ENCODE measurements around the gene CASKIN2. TPM values are rescaled to one million over a fixed set of nuclear protein-coding genes. Genes with fewer than 3 reads are reported as not detected.

The CASKIN2 gene
- total RNA-seq, 1 experiment from 2014 or later: 41.8 TPM

DNA sequence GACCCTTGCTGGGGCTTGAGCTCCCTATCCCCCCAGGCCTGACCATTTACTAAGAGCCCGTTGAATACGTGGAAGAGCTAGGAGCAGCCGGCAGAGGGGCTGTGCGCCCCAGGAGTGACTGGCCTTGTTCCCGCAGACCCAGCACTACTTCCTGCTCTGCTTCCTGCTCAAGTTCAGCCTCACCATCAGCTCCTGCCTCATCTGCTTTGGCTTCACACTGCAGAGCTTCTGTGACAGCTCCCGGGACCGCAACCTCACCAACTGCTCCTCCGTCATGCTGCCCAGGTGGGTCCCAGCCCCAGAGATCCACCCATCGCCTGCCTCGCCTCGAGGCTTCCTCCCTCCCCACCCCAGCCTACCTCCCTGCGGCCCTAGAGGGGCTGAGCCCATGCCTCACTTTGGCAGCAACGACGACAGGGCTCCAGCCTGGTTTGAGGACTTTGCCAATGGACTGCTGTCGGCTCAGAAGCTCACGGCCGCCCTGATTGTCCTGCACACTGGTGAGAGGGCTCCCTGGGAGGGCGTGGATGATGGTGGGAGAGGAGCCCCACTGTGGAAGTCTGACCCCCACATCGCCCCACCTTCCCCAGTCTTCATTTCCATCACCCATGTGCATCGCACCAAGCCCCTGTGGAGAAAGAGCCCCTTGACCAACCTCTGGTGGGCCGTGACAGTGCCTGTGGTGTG lies 17.2 kb downstream of the CASKIN2 start:
- Mint-ChIP-seq H3K27ac (ENCODE audit: unreplicated experiment) (no peak overlapping the region), H3K36me3 (ENCODE audit: insufficient read depth, unreplicated experiment) (peaks cover 61% of the 10 kb centered on the region), H3K9me3 (ENCODE audit: unreplicated experiment) (no peaks in the 10 kb centered on the region), H3K4me1 (ENCODE audit: low read depth, unreplicated experiment) (no peaks in the 10 kb centered on the region), H3K4me3 (ENCODE audit: unreplicated experiment) (no peak overlapping the region), H3K27me3 (ENCODE audit: insufficient read depth, unreplicated experiment) (no peaks in the 10 kb centered on the region)
- no peak for DNase-seq
- intact Hi-C loops (cut with micrococcal nuclease; ENCODE audit: unreplicated experiment): no loop called here
- POLR2A ChIA-PET: no interaction called here
- Histone ChIP-seq H3K27me3 (replicated peaks; ENCODE audit: control insufficient read depth, insufficient read depth, low read length) (no peaks in the 10 kb centered on the region), H3K36me3 (ENCODE audit: control insufficient read depth, insufficient read depth, low read length) (peaks cover 2% of the 10 kb centered on the region), H3K4me1 (no peaks in the 10 kb centered on the region), H3K9me3 (no peaks in the 10 kb centered on the region), H3K4me3 (ENCODE audit: low read depth, low read length) (no peak overlapping the region)
- BruUV-seq (replicated peaks): no TSS peak
- CTCF ChIA-PET: interaction anchor here (1.2 to 1.4 kb wide), 2 partner anchors 15 to 18 kb away, joined by 3 to 8 read pairs; partner anchors contain the start of gene TSEN54
- TF ChIP-seq, protein P1, sequence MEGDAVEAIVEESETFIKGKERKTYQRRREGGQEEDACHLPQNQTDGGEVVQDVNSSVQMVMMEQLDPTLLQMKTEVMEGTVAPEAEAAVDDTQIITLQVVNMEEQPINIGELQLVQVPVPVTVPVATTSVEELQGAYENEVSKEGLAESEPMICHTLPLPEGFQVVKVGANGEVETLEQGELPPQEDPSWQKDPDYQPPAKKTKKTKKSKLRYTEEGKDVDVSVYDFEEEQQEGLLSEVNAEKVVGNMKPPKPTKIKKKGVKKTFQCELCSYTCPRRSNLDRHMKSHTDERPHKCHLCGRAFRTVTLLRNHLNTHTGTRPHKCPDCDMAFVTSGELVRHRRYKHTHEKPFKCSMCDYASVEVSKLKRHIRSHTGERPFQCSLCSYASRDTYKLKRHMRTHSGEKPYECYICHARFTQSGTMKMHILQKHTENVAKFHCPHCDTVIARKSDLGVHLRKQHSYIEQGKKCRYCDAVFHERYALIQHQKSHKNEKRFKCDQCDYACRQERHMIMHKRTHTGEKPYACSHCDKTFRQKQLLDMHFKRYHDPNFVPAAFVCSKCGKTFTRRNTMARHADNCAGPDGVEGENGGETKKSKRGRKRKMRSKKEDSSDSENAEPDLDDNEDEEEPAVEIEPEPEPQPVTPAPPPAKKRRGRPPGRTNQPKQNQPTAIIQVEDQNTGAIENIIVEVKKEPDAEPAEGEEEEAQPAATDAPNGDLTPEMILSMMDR (IDR thresholded peaks at IDR 0.05; ENCODE audit: insufficient read depth in 1 of 2, low read depth in 1 of 2, low read length in 1 of 2, severe bottlenecking in 1 of 2, unreplicated experiment in 1 of 2): no peak

DNA sequence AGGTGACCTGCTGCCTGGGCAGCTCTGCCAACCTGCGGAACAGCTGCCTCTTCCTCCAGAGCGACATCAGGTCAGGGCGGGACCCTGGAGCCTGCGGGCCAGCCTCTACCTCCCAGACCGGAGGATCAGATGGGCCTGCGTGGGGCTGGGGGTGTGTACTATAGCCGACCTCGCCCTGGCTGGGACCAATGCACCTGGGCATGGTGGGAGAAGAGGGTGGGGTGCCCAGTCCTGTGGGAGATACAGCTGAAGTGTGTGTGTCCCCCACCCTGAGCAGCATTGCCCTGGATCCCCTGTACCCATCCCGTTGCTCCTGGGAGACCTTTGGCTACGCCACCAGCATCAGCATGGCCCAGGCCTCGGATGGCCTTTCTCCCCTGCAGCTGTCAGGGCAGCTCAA lies 19.3 kb downstream of the CASKIN2 start:
- intact Hi-C loops (cut with micrococcal nuclease; ENCODE audit: unreplicated experiment): no loop called here
- H3K9me3 Mint-ChIP-seq (ENCODE audit: unreplicated experiment): no peaks in the 10 kb centered on the region
- Histone ChIP-seq H3K36me3 (ENCODE audit: control insufficient read depth, insufficient read depth, low read length) (peaks cover 2% of the 10 kb centered on the region), H3K9me3 (no peaks in the 10 kb centered on the region), H3K27me3 (replicated peaks; ENCODE audit: control insufficient read depth, insufficient read depth, low read length) (no peaks in the 10 kb centered on the region), H3K4me3 (ENCODE audit: low read depth, low read length) (no peak overlapping the region), H3K4me1 (no peaks in the 10 kb centered on the region)
- ChIA-PET POLR2A (no interaction called here), CTCF (no interaction called here)
- TF ChIP-seq, protein P1 (IDR thresholded peaks at IDR 0.05; ENCODE audit: insufficient read depth in 1 of 2, low read depth in 1 of 2, low read length in 1 of 2, severe bottlenecking in 1 of 2, unreplicated experiment in 1 of 2): no peak
- H3K4me3 Mint-ChIP-seq (ENCODE audit: unreplicated experiment): no peak overlapping the region
- no peak overlapping the region for H3K27ac Mint-ChIP-seq (ENCODE audit: unreplicated experiment)
- H3K27me3 Mint-ChIP-seq (ENCODE audit: insufficient read depth, unreplicated experiment): no peaks in the 10 kb centered on the region
- H3K4me1 Mint-ChIP-seq (ENCODE audit: low read depth, unreplicated experiment): no peaks in the 10 kb centered on the region
- BruUV-seq (replicated peaks): no TSS peak
- peaks cover 51% of the 10 kb centered on the region for H3K36me3 Mint-ChIP-seq (ENCODE audit: insufficient read depth, unreplicated experiment)
- DNase-seq: no peak

DNA sequence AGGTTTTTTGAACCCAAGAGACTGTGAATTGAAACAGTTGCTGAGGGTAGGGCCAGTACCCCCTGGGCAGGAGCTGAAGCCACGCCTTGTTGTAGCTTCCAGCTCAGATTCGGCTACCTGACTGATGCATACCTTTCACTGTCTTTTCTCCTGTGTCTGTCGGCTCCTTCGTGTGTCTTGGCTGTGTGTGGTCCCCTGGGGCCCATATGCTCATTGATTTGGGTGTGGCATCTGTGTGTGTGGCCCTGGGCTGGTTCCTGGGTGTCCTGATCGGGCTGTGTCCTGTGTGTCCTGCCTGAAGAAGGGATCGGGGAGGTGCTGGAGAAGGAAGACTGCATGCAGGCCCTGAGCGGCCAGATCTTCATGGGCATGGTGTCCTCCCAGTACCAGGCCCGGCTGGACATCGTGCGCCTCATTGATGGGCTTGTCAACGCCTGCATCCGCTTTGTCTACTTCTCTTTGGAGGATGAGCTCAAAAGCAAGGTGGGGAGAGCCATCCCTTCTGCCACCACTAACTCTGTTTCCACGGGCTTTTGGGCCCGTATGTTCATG lies 20.9 kb downstream of the CASKIN2 start:
- TF ChIP-seq, protein P1 (IDR thresholded peaks at IDR 0.05; ENCODE audit: insufficient read depth in 1 of 2, low read depth in 1 of 2, low read length in 1 of 2, severe bottlenecking in 1 of 2, unreplicated experiment in 1 of 2): no peak
- Mint-ChIP-seq H3K9me3 (ENCODE audit: unreplicated experiment) (no peaks in the 10 kb centered on the region), H3K4me1 (ENCODE audit: low read depth, unreplicated experiment) (no peaks in the 10 kb centered on the region), H3K27me3 (ENCODE audit: insufficient read depth, unreplicated experiment) (no peaks in the 10 kb centered on the region), H3K27ac (ENCODE audit: unreplicated experiment) (no peak overlapping the region), H3K4me3 (ENCODE audit: unreplicated experiment) (no peak overlapping the region), H3K36me3 (ENCODE audit: insufficient read depth, unreplicated experiment) (peaks cover 35% of the 10 kb centered on the region)
- Histone ChIP-seq H3K4me1 (no peaks in the 10 kb centered on the region), H3K4me3 (ENCODE audit: low read depth, low read length) (no peak overlapping the region), H3K27me3 (replicated peaks; ENCODE audit: control insufficient read depth, insufficient read depth, low read length) (no peaks in the 10 kb centered on the region), H3K36me3 (ENCODE audit: control insufficient read depth, insufficient read depth, low read length) (peaks cover 2% of the 10 kb centered on the region), H3K9me3 (no peaks in the 10 kb centered on the region)
- CTCF ChIA-PET: no interaction called here
- POLR2A ChIA-PET: no interaction called here
- BruUV-seq (replicated peaks): no TSS peak
- intact Hi-C loops (cut with micrococcal nuclease; ENCODE audit: unreplicated experiment): no loop called here
- DNase-seq: no peak

Data from Caco-2 (cell line).